Transverse colon (tissue), 3 donors: ENCODE data around the gene CCPG1.

Source experiments
- CTCF ChIP-seq, 5 experiments: fragments of 200-600 bp in 3 of 5; fragments of 450-650 bp in 2 of 5; sonication (generic) in 3 of 5; IDR thresholded peaks; 1 replicate in 2 of 5; 2 replicates in 3 of 5; pipeline ENCODE4 v1.5.1; 2016 to 2017; ENCODE audit warnings: antibody characterized with exemption in 5 of 5, inconsistent platforms in 3 of 5, mild to moderate bottlenecking in 2 of 5, moderate library complexity in 1 of 5
- EP300 ChIP-seq: sonication (generic); formaldehyde crosslinking; IDR thresholded peaks from one replicate; pipeline ENCODE4 v1.6.1; 2017; ENCODE audit warnings: antibody characterized with exemption, low read depth

DNA sequence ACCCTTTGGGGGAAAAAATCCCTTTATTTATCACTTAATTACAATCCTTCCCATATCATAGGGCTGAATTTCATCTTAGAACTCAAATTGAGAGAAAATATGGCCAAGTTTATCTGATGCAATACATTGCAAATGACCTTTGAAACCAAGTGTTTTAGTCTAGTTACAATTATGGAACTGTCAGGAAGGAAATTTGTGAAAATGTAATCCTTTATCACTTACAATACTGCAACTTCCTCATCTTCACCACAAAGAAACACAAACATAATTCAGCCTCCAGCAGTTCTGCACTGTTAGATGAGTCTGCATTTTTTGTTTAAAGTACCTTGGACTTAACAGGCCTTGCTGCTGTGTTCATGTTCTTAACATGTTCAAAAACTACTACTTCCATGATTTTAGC lies 4.6 kb downstream of the CCPG1 start:
- TF ChIP-seq CTCF (IDR thresholded peaks at IDR 0.05) (no peak), EP300 (no peak)
